ENCODE results near the gene FAM13B.

DNA sequence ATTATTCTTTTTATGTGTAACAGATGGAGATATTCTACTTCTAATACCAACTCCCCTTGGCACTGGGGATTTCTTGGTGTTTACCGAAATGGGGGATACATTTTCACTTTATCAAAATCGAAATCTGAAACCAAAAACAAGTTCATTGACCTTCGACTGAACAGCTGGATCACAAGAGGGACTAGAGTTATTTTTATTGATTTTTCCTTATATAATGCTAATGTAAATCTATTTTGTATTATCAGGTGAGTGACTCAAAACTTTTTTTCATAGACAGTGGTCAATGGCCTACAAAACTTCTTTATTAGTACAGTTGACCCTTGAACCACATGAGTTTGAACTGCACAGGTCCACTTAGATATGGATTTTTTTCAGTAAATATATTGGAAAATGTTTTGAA, 133.4 kb downstream of the FAM13B start:
- TF ChIP-seq, protein P1, sequence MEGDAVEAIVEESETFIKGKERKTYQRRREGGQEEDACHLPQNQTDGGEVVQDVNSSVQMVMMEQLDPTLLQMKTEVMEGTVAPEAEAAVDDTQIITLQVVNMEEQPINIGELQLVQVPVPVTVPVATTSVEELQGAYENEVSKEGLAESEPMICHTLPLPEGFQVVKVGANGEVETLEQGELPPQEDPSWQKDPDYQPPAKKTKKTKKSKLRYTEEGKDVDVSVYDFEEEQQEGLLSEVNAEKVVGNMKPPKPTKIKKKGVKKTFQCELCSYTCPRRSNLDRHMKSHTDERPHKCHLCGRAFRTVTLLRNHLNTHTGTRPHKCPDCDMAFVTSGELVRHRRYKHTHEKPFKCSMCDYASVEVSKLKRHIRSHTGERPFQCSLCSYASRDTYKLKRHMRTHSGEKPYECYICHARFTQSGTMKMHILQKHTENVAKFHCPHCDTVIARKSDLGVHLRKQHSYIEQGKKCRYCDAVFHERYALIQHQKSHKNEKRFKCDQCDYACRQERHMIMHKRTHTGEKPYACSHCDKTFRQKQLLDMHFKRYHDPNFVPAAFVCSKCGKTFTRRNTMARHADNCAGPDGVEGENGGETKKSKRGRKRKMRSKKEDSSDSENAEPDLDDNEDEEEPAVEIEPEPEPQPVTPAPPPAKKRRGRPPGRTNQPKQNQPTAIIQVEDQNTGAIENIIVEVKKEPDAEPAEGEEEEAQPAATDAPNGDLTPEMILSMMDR (IDR thresholded peaks at IDR 0.05; ENCODE audit: low read length), result no peak
- no peak for TF ChIP-seq EZH2 (IDR thresholded peaks at IDR 0.05; ENCODE audit: borderline replicate concordance, low read length)

All from OCI-LY1 (cell line).